CD4-positive, CD25-positive, alpha-beta regulatory T cell (primary cell): Measurements from ENCODE around the gene TPRG1. TPM values are rescaled to one million over a fixed set of nuclear protein-coding genes. Genes with fewer than 3 reads are reported as not detected.

Experiments used
- ATAC-seq, 2 donors: fragments of 150-1000 bp; cut with Tn5 transposase; one replicate each; pipeline ENCODE4 v1.10.0; 2021; ENCODE audit warnings: low read depth in 2 of 2, moderate number of reproducible peaks in 2 of 2, moderate library complexity in 1 of 2
- DNase-seq, 3 donors: peaks; one replicate each; pipeline versions ENCODE4 v3.0.0 to v3.0.0-alpha.2; 2012 to 2022; ENCODE audit warnings: mixed read lengths in 1 of 3
- H3K27ac ChIP-seq: one replicate; pipeline ENCODE4 v1.7.0; 2013; ENCODE audit warnings: mild to moderate bottlenecking, low read length; ENCODE audit not compliant: insufficient read depth, poor library complexity, severe bottlenecking
- H3K27me3 ChIP-seq: one replicate; pipeline ENCODE4 v1.7.0; 2013; ENCODE audit warnings: low read length; ENCODE audit not compliant: control insufficient read depth, insufficient read depth
- H3K36me3 ChIP-seq: one replicate; pipeline ENCODE4 v1.7.0; 2013; ENCODE audit warnings: mild to moderate bottlenecking, low read length, moderate library complexity; ENCODE audit not compliant: control insufficient read depth, insufficient read depth
- H3K4me1 ChIP-seq: 2 replicates; pipeline ENCODE4 v1.7.0; 2013; ENCODE audit warnings: mild to moderate bottlenecking, low read length; ENCODE audit not compliant: insufficient read depth, control insufficient read depth, poor library complexity, severe bottlenecking
- H3K4me3 ChIP-seq: one replicate; pipeline ENCODE4 v1.7.0; 2013; ENCODE audit warnings: low read depth, mild to moderate bottlenecking, low read length, moderate library complexity
- H3K9me3 ChIP-seq, 2 experiments: 1 replicate in 1 of 2; 2 replicates in 1 of 2; pipeline ENCODE4 v1.7.0; 2013; ENCODE audit warnings: low read length in 2 of 2, mild to moderate bottlenecking in 1 of 2, moderate library complexity in 1 of 2; ENCODE audit not compliant: control insufficient read depth in 2 of 2
- H3K27ac Mint-ChIP-seq, 3 donors: one replicate each; pipeline ENCODE4 v1.8.0; 2020 to 2022; ENCODE audit warnings: mild to moderate bottlenecking in 3 of 3, mixed read lengths in 3 of 3, moderate library complexity in 2 of 3
- H3K27me3 Mint-ChIP-seq: one replicate; pipeline ENCODE4 v1.8.0; 2022; ENCODE audit warnings: mild to moderate bottlenecking, mixed read lengths
- H3K36me3 Mint-ChIP-seq: one replicate; pipeline ENCODE4 v1.8.0; 2020; ENCODE audit warnings: mixed read lengths
- H3K4me1 Mint-ChIP-seq, 4 donors: one replicate each; pipeline ENCODE4 v1.8.0; 2020 to 2022; ENCODE audit warnings: mixed read lengths in 4 of 4, mild to moderate bottlenecking in 1 of 4
- H3K4me3 Mint-ChIP-seq, 4 donors: one replicate each; pipeline ENCODE4 v1.8.0; 2020 to 2022; ENCODE audit warnings: mild to moderate bottlenecking in 4 of 4, mixed read lengths in 4 of 4, moderate library complexity in 3 of 4
- H3K9me3 Mint-ChIP-seq, 7 donors: one replicate each; pipeline ENCODE4 v1.8.0; 2020 to 2022; ENCODE audit warnings: mixed read lengths in 7 of 7, mild to moderate bottlenecking in 3 of 7, moderate library complexity in 2 of 7
- polyA plus RNA-seq, 4 donors: library from polyadenylated mRNA; unstranded; fragments of 300-500 nt; fragmentation: Illumina TruSeq; gene quantifications; one replicate each; pipeline ENCODE4 v1.2.3, GENCODE V29; 2021
- total RNA-seq: library from RNA; stranded (reverse); gene quantifications from one replicate; pipeline ENCODE4 v1.2.3, GENCODE V29; 2022

The TPRG1 gene
- total and polyA plus RNA-seq, 5 donors from 2014 or later = 1.5 to 10.8 (median 3.8) TPM

DNA sequence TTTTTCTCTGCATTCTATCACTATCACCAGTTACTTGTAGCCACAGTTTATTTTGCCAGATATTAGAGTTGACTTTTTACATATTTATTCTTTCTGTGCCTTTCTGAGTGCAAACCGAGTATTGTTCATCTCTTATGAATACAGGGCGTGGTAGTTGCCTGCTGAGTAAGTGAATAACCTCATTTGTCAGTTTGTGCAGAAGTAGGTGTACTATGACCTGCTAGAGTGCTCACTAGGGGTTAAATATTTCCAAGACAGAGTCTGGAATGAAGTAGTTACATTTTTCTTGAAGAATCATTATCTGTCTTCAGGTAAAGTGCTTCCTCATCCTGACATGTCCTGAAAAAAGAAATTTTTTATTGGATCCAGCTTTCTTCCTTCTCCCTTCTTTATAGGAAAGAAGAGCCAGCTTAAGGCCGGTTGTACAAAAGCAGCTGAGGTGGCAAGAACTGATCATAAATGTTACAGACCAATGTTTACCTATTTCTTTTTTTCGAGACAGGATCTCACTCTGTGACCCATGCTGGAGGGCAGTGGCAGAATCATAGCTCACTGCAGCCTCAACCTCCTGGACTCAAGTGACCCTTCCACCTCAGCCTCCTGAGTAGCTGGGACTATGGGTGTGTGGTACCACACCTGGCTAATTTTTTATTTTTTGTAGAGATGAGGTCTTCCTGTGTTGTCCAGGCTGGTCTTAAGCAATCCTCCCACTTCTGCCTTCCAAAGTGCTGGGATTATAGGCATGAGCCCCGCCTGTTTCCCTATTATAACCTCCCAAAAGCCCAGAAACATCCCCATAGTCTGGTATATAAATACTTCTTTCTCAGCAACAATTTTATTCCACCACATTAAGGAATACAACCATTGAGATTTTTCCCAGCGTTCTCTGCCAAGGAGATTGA is 182.5 kb downstream of the TPRG1 start:
- no peak for DNase-seq
- Mint-ChIP-seq H3K27ac (peak overlapping the region in 2 of 3 donors; percentile 28 to 90), H3K36me3 (no peaks in the 10 kb centered on the region), H3K4me1 (peaks cover 11 to 32% (median 23%) of the 10 kb centered on the region in 4 donors), H3K9me3 (no peaks in the 10 kb centered on the region), H3K27me3 (no peaks in the 10 kb centered on the region), H3K4me3 (no peak overlapping the region)
- no peak overlapping the region for H3K4me3 ChIP-seq
- H3K4me1 ChIP-seq = peaks cover 17% of the 10 kb centered on the region
- H3K27ac ChIP-seq = no peak overlapping the region
- H3K36me3 ChIP-seq = no peaks in the 10 kb centered on the region
- ATAC-seq = no peak
- H3K9me3 ChIP-seq = no peaks in the 10 kb centered on the region
- H3K27me3 ChIP-seq = no peaks in the 10 kb centered on the region

DNA sequence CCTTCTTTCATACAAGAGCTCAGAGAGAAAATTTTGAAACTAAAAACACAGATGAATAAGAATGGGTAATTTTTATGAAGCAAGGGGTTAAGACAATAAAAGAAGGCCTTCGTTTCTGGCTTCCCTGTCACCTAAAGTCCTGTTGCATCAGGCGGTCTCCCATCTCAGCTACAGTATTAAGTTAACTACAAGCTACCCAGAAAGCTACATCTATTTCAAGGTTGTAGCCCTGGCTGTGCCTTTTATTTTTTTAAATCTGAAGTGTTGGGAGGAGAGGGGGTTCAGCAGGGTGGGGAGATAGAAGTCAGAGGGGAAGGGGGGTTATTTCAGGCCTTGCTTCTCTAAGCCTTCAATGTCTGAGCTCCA is 183.3 kb downstream of the TPRG1 start:
- H3K4me1 Mint-ChIP-seq = peaks cover 13 to 32% (median 22%) of the 10 kb centered on the region in 4 donors
- H3K36me3 ChIP-seq = no peaks in the 10 kb centered on the region
- peak overlapping the region; percentile 90 to 95 (median 90) for H3K27ac Mint-ChIP-seq
- no peak overlapping the region for H3K4me3 Mint-ChIP-seq
- H3K27me3 ChIP-seq = no peaks in the 10 kb centered on the region
- peaks cover 17% of the 10 kb centered on the region for H3K4me1 ChIP-seq
- peak overlapping the region; percentile 65 for H3K27ac ChIP-seq
- H3K27me3 Mint-ChIP-seq = peaks cover 2% of the 10 kb centered on the region
- ATAC-seq (no peak), DNase-seq (no peak)
- no peaks in the 10 kb centered on the region for H3K36me3 Mint-ChIP-seq
- H3K9me3 ChIP-seq = no peaks in the 10 kb centered on the region
- H3K4me3 ChIP-seq = peak overlapping the region; percentile 35
- no peaks in the 10 kb centered on the region for H3K9me3 Mint-ChIP-seq

DNA sequence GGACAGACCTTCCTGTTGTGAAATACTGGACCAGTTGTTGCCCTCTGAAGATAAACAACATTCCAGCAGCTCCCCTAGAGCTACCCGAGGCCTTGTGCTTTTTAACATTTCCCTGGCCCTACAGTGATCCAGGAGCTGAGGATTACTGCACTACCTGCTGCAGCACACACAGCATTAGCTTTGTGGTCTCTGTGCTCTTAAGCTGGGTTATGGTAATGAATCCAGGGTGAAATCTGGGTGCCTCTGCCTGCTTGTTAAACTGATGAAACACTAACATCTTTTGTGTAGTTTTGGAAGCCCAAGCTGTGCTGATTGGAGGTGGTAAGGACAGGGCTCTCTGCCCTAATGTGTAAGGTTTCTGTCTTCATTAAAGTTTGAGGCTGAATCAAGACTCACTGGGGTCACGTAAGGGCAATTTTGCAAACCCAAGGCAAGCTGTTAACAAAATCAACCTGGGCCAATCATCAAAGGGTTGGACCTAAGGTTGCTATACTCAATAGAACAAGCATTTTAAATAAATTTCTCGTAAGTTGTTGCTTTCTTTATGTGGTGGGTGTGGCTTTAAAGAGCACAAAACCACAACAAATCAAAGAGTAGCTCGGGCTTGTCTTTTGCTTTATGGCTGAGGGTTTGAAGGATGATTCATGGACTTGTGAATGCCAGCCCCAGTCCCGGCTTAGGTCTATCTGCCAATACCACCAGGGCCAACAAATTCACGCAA is 183.9 kb downstream of the TPRG1 start:
- peak; percentile 2 to 79 (median 71) for DNase-seq
- Histone ChIP-seq H3K27me3 (no peaks in the 10 kb centered on the region), H3K36me3 (no peaks in the 10 kb centered on the region), H3K9me3 (no peaks in the 10 kb centered on the region), H3K27ac (peak overlapping the region; percentile 65), H3K4me1 (peaks cover 17% of the 10 kb centered on the region), H3K4me3 (peak overlapping the region; percentile 35)
- Mint-ChIP-seq H3K36me3 (no peaks in the 10 kb centered on the region), H3K4me1 (peaks cover 13 to 32% (median 22%) of the 10 kb centered on the region in 4 donors), H3K27me3 (peaks cover 4% of the 10 kb centered on the region), H3K27ac (peak overlapping the region; percentile 90 to 95 (median 90)), H3K9me3 (no peaks in the 10 kb centered on the region), H3K4me3 (peak overlapping the region; percentile 2 to 84 (median 76))
- peak; percentile 83 to 86 for ATAC-seq

DNA sequence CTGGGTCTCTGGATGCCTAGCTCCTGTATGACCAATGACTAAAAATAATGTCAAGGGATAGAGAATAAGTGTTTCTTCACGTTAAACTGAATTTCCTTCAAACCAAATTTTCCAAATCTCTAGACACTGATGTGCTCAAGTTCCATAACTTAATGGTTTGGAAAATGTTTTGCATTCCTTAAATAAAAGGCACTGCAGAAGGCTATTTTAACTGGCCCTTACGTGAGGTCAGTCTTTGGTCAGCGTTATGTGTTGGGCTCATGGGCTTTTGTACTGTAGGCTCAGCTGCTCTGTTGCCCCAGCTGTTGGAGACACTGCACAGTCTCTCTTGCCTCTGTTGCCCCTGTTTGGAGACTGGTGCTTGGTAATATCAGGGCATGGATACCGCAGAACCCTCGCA is 188.5 kb downstream of the TPRG1 start:
- H3K4me3 ChIP-seq = no peak overlapping the region
- no peak for DNase-seq
- Mint-ChIP-seq H3K4me3 (no peak overlapping the region), H3K27me3 (peaks cover 4% of the 10 kb centered on the region), H3K27ac (no peak overlapping the region), H3K9me3 (peaks cover 0 to 2% (median 0%) of the 10 kb centered on the region in 7 donors), H3K4me1 (peaks cover 13 to 26% (median 19%) of the 10 kb centered on the region in 4 donors), H3K36me3 (no peaks in the 10 kb centered on the region)
- no peaks in the 10 kb centered on the region for H3K9me3 ChIP-seq
- peaks cover 13% of the 10 kb centered on the region for H3K4me1 ChIP-seq
- no peaks in the 10 kb centered on the region for H3K27me3 ChIP-seq
- ATAC-seq = no peak
- no peaks in the 10 kb centered on the region for H3K36me3 ChIP-seq
- no peak overlapping the region for H3K27ac ChIP-seq

DNA sequence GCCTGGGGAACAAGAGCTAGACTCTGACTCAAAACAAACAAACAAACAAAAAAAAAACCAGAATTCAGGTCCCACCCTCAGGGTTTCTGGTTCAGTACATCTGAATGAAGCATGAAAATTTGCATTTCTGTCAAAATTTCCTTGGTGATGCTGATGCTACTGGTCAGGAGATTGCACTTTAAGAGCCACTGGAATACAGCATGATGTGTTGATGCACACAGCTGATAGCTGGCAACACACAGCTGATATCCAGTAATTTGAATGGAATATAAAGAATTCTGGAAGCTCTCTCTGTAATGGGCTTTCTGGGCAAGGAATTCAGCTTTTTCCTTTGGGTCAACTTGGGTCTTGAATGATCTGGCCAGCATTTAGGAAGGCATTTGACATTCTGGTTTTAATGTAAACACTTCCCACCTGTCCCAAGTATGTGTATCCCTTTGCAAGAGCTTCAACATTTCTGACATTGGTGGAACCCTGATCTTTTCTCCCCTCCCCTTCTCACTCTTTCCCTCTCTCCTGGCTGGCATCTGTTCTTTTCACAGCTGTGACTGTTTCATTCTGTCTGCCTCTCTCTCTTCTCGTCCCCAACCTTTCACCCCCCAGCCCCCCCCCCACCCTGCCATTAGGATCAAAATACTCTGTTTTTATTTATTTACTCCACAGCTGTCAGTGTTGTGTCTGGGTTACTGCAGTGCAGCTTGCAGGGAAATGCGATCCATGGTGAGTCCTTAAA is 189.5 kb downstream of the TPRG1 start:
- no peaks in the 10 kb centered on the region for H3K27me3 ChIP-seq
- peaks cover 7 to 16% (median 12%) of the 10 kb centered on the region in 4 donors for H3K4me1 Mint-ChIP-seq
- H3K4me3 Mint-ChIP-seq = no peak overlapping the region
- H3K36me3 Mint-ChIP-seq = no peaks in the 10 kb centered on the region
- no peak overlapping the region for H3K4me3 ChIP-seq
- peaks cover 4% of the 10 kb centered on the region for H3K27me3 Mint-ChIP-seq
- peaks cover 0 to 2% (median 1%) of the 10 kb centered on the region in 7 donors for H3K9me3 Mint-ChIP-seq
- no peaks in the 10 kb centered on the region for H3K9me3 ChIP-seq
- no peak overlapping the region for H3K27ac Mint-ChIP-seq
- peaks cover 3% of the 10 kb centered on the region for H3K4me1 ChIP-seq
- no peak for ATAC-seq
- no peaks in the 10 kb centered on the region for H3K36me3 ChIP-seq
- H3K27ac ChIP-seq = no peak overlapping the region
- no peak for DNase-seq

DNA sequence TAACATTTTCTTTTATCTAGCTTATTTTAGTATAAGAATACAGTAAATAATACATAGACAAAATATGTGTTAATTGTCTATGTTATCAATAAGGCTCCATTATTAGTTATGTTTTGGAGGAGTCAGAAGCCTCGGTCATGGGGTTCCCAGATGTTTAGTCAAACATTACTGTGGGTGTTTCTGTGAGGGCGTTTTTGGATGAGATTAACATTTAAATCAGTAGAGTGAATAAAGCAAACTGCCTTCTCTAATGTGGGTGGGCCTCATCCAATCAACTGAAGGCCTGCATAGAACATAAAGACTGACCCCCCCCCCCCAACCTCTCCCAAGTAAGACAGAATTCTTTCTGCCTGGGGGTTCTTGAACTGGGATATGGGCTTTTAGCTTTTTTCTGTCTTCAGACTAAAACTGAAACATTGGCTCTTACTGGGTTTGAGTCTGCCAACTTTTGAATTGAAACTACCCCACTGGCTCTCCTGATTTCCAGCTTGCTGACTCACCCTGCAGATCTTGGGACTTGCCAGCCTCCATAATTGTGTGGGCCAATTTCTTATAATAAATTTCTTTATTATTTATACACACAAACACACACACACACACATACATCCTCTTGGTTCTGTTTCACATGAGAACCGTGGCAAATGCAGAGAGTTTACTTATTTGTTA is 192.0 kb downstream of the TPRG1 start:
- H3K4me1 ChIP-seq = no peaks in the 10 kb centered on the region
- no peak overlapping the region for H3K4me3 ChIP-seq
- DNase-seq (no peak), ATAC-seq (no peak)
- H3K27ac Mint-ChIP-seq = peak overlapping the region in 1 of 3 donors; percentile 63
- H3K27ac ChIP-seq = no peak overlapping the region
- H3K27me3 Mint-ChIP-seq = peaks cover 4% of the 10 kb centered on the region
- no peaks in the 10 kb centered on the region for H3K27me3 ChIP-seq
- H3K9me3 ChIP-seq = no peaks in the 10 kb centered on the region
- H3K4me1 Mint-ChIP-seq = peaks cover 0 to 14% (median 2%) of the 10 kb centered on the region in 4 donors
- H3K9me3 Mint-ChIP-seq = peaks cover 0 to 2% (median 1%) of the 10 kb centered on the region in 7 donors
- no peaks in the 10 kb centered on the region for H3K36me3 ChIP-seq
- no peak overlapping the region for H3K4me3 Mint-ChIP-seq
- H3K36me3 Mint-ChIP-seq = no peaks in the 10 kb centered on the region
